GM21723 (cell line): ENCODE results near the gene GPR132.
"Not testable (repeated sequence)": the region's sequence is repeated elsewhere in the genome, so short reads cannot be mapped to it uniquely, and the experiment has no call there.

ENCODE experiments used
- ATAC-seq: cut with Tn5 transposase; IDR thresholded peaks from one replicate; pipeline ENCODE4 v1.9.1; 2021; ENCODE audit warnings: mild to moderate bottlenecking, moderate library complexity; ENCODE audit not compliant: unreplicated experiment

GPR132 gene

DNA sequence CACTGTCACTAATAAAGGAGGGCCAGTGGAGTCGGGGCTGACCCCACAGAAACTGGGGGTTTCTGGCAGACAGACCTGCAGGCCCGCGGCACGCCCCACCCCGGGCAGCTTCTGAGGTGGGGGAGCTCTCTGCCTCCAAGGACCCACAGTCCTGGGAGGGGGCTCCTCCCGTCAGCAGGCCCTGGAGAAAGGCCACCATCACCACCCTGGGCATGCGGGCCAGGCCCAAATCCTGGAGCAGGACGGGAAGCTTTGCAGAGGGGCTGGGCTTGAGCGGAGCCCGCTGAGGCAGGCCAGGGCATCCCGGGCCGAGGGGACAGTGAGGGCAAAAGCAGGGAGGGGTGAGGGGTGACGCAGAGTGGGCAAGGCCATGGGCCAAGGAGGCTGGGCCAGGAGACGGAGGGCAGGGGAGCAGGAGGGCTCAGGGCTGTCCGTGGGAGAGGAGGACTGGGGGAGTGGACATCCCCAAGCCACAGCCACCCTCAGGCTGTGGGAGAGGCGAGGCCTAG lies 11.1 kb upstream of the GPR132 start:
- no peak for ATAC-seq

DNA sequence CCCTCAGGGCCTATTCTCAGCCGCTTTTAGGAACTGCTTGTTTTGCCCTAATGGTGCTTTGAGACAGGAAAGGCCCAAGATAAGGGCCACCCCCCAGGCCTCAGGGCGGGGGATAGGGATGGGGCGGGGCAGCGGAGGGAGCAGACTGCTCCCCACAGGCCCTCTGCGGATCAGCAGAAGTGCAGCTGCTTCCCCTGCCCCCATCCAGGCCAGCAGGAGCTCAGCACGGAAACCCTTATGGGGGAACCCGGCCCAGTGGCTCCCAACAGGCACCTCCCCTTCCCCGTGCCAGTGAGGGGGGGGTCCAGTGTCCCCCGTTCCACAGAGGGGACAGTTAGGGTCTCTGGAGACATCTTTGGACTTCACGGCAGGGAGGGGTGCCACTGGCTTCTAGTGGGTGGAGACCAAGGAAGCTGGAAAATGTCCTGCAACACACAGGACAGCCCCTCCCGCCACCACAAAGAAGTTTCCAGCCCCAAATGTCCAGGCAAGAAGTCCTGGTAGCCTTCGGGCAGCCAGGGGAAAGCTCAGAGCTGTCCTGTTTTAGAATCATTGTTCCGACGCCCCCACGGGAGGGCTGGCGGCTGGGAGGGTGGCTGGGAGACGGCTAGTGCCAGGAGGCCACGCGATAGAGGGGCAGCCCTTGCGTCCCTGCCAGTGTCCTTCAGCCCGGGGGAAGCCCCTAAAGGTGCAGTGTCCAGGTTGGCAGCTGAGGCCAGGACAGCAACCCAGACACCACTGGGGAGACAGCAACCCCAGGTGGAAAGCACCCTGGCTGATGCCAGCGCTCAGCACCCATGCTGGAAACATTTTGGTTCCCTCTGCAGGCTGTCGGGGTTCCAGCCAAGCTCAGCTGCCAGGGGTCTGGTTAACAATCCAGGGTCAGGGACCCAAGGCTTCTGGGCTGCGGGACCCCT lies 10.4 kb upstream of the GPR132 start:
- peak; percentile 72 for ATAC-seq

DNA sequence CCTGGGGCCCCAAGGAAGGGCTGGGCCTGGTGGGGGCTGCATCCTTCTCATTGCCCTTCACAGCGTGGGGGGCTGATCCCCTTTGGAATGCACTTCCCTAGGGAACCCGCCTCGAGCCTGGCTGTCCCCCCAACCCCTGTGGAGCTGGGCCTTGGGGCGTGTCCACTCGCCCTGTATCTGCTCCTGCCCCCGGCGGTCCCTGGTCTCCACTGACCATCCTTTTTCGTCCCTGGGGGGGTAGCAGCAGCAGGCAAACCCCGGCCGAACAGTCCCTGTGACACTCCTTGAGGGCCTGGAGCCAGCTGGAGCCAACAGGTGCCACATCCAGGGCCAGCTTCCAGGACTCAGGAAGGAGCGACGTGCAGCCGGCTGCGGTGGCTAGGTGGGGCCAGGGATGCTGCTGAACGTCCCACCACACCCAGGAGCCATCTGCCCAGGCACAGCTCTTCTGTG lies 9.4 kb upstream of the GPR132 start:
- no peak for ATAC-seq

DNA sequence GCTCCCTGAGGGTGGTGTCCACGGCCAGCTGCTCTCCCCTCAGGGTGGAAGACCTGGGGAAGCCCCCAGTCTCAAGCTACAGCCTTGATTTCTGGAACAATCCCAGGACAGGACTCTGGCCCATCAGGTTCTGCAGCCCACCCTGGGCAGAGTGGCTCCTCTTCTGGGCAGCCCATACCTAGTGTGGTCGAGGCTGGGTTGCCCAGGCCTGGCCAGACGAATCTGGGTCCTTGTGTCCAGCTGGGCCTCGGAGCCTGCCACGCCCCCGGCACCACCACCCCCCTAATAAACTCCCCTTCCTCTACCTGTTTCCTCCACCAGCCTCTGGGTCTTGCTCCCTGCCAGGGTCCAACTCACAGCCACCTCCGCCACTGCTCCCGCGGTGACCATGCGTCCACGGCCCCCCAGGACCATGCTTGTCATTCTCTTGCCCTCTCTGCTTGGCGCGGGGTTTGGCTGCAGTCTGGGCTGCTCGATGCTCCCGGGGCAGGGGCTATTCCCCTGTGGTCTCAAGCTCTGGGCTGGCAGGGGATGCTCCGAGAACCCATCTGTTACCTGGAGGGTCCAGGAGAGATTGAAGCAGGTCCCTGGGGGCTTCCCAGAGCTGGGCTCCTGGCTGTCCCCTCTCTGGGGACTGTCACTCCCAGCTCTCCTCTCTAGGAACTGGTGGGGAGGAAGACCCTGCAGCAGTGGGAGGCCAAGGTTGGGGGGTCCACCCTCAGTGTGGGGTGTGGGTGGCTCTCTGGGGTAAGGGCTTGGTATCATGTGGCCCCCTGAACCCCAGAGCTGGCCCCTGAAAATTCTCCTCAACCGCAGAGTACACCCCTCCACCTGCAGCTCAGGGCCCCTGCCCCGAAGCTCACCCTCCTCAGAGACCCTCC lies 8.7 kb upstream of the GPR132 start:
- no peak for ATAC-seq

DNA sequence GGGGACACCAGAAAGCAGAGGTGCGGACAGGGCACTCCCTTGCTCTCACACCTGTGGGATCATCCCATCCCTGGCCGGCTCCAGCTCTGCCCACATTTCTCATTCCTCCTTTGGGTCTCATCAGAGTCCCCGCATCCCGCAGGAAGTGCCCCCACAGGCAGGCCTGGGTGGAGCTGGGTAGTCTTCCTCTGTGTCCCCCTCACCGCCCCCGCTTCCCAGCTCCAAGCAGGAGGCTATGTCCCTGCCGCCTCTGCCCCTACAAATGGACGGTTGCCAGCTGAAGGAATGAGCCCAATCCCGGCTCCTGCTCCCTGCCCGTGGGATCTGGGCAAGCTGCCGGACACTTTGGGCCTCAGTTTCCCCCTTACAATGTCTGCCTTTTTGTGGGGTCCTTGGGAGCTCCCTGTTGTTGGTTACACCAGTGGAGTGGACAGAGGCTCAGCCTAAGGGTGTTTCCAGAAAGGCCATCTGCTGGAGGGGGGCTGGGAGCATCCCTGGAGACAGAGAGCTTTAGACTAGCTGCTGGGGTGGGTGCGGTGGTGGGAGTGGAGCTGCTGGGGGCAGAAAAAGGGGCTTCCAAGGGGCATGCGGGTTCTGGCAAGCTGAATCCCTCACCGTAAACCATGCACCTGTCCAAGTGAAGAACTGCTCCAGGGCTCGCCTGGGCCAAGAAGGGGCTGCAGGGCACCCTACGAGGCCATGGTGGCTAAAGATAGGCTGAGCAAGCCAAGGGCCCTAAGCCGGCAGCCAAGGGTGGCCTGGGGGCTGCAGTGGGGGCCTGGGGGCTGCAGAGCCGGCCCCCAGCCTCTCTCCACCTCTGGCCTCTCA lies 7.9 kb upstream of the GPR132 start:
- ATAC-seq: no peak

DNA sequence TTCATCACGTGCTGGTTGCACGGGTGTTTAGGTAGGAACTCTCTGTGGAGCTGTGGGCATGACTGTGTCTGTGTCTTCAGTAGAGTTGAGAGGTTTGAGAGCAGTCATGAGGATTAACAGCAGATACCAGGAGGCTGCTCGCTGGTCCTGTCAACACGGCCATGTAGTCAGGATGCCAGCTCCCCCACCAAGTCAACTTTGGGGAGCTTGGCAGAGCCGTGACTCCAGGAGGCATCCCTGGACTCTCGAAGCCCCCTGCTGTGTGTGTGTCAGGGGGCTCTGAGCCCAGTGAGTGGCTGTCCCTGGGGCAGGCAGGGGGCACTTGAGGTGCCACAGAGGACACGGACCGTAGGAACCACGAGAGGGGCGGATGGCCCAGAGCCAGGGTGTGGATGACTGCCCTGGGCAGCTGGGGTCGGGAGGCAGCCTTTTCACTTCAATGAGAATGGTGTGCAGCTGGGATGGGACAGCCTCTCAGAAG lies 7.2 kb upstream of the GPR132 start:
- no peak for ATAC-seq

DNA sequence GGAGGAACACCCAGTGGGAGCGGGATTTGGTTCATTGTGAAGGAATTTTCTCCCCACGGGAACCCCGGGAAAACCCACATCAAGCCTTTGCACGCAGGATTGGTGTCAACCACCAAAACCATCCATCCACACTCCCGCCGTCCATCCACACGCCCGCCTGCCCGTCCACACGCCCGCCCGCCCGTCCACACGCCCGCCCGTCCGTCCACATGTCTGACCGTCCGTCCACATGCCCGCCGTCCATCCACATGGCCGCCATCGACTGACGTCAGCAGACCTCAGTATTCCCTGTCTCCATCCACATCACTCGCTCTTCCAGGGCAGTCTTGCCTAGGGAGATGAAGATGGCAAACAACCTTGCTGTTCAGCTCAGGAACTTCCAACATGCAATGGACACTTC lies 6.7 kb upstream of the GPR132 start:
- no peak for ATAC-seq

DNA sequence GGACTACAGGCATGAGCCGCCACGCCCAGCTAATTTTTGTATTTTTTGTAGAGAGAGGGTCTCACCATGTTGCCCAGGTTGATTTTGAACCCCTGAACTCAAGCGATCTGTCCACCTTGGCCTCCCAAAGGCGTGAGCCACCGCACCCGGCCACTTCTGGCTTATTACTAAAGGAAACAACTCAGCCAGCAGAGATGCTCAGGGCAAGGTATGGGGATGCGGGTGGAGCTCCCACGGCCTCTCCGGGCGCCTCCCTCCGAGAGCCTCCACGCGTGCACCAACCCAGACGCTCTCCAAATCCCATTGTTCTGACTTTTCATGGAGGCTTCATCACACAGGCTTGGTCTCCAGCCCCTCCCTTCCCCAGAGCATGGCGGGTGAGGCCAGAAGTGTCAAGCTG lies 6.1 kb upstream of the GPR132 start:
- no peak for ATAC-seq

DNA sequence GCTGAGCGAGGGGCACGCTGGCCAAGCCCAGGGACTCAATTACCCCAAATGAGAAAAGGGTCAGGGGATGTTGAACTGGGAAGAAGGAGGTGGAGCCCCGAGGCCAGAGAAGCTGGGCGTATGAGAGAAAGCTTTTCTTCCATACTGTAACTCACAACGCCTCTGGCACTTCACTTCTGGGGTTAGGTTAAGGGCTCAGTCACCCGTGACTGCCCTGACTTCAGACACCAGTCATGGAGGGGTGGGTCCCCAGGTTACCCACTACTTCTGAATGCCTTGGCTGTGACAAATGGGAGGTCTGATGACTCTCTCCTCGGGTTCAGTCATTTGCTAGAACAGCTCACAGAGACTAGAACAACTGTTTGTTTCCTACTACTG lies 5.5 kb upstream of the GPR132 start:
- ATAC-seq: no peak

DNA sequence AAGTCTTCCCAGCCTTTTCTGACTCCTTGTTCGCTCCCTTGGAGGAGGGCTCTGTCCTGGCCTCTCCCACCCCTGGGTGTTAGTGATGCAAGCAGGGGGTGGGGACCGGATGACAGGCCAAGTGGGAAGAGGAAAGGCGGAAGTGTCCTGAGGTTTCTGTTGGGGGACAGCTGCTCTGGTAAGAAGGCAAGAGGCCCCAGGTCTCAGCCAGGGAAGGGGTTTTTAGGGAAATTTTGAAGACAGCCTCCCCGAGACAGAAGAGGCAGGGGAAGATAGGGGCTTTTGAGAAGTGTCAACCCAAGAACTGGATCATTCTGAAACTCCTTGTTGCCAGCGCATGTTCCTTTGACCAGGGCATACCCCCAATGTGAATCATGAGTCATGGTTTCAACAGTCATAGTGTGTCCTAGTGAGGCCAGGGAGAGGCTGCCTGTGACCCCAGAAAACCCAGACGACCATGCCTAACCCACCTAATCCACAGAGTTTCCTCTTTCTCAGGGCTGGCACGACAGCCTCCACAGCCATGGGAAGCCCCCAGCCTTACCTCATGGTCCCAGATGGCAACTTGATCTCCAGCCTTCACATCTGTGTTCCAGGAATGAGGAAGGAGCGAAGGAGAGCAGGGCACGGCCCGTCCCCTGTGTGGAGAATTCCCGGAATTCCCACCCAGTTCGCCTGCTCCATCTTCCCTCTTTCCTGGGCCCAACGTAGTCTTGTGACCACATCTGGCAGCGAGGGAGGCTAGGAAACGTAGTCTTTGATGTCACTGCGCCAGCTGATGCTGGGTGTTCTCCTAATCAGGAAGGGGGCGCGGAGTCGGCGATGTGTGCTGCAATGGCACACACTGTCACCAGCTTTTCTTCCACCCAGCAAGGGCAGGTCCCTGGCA lies 4.9 kb upstream of the GPR132 start:
- peak; percentile 41 for ATAC-seq

DNA sequence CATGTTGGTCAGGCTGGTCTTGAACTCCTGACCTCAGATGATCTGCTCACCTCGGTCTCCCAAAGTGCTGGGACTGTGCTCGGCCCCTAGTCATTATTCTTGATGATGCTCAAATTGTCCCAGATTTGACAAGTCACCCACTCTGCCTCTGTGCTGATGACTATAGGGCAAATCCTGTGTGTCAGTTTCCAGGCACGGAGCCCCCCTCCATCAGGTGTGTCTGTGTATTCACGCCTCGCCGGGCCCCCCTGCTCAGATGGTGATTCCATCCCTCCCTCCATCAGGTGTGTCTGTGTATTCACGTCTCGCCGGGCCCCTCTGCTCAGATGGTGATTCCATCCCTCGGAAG lies 4.3 kb upstream of the GPR132 start:
- ATAC-seq: no peak

DNA sequence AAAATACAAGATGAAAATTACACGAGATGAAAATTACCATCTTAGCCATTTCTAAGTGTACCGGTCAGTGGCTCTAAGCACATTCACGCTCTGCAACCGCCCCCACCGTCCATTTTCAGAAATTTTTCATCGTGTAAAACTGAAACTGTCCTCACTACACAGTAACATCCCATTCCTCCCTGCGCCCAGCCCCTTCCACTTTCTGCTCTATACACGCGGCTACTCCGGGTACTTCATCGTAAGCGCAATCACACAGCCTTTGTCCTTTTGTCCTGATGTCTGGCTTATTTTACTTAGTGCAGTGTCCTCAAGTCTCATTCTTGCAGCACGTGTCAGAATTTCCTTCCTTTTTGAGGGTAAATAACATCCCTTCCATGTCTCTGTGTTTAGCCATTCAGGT lies 3.6 kb upstream of the GPR132 start:
- no peak for ATAC-seq

DNA sequence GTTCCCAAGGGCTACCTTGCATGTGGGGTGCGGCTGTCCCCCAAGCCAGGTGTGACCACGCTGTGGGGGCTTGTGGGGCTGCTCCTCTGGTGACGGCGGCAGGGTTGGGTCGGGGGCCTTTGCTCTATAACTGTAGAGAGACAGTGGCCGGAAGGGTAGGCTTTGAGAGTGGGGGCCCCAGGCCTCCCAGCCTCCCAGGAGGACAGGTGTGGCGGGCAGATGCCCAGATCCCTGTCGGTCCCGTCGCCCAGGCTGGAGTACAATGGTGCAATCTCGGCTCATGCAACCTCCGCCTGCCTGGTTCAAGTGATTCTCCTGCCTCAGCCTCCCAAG lies 2.7 kb upstream of the GPR132 start:
- no peak for ATAC-seq

DNA sequence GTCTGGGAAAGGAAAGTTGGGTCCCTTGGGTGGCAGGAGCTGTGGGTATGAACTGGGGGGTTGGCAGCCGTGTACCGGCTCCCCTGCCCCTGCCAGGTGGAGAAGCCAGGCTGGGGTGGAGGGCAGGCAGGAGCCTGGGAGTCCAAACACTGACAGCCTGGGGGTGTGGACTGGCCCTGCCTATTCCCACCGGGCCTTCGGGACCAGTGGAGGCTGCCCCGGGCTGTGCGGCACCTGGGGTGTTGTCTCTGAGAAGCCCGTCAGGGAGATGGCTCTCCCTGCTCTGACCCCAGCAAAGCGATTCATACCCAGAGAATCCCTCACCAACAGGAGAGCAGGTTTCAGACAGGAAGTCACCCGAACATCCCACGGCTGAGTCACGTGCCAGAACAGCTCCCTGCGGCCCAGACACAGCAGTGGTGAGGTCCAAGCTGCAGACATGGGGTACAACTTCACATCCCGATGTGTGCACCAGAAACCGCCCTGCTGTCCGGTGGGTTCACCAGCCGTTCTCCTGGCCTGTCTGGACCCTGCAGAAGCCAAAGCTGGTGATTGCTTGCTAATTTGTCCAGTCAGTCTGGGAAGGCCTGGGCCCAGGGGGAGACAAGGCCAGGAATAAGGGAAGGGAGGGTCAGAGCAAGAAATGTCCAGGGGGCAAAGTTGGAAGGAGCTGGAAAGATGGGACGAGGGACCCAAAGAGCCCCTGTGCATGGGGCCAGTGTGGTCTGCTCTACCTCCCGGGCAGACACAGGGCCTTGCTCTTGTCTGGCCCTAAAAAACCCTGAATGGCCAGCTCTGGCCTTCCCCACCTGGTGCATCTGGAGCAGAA lies 2.1 kb upstream of the GPR132 start:
- ATAC-seq: no peak

DNA sequence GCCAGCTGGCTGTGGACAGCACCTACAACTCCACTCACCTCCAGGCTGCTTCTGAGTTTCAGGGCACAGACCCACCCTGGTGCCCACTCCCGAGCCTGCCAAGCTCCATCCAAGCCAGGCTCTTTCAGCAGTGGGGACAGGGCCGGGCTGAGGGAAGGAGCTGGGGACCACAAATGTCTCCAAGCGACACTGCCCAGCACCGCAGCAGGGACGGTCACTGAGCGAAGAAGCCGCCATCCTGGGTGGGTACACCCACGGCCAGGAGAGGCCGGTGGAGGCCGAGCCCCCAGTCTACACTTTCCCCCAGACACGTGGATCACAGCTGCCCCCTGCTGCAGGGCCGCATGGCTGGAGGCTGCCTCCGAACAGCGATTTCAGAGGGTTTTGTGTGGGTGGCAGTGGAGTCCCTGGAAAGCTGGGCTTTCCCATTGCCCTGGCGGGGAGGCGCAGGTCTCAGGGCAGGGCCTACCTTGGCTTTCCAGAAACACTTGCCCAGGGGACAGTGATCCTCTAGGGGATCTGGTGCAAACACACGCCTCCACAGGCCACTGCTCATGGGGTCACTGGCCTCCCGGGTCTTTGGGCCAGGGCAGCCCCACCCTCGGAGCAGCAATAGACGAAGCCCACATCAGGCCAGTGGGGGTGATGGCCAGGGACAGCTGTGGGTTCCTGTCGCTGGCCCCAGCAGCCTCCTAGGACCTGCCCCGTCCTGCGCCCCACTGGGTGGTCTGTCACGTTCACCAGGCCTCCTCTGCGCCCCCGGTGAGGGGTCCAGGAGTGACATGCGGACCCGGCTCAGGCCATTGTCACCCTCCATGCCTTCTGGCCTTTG lies 1.2 kb upstream of the GPR132 start:
- no peak for ATAC-seq

DNA sequence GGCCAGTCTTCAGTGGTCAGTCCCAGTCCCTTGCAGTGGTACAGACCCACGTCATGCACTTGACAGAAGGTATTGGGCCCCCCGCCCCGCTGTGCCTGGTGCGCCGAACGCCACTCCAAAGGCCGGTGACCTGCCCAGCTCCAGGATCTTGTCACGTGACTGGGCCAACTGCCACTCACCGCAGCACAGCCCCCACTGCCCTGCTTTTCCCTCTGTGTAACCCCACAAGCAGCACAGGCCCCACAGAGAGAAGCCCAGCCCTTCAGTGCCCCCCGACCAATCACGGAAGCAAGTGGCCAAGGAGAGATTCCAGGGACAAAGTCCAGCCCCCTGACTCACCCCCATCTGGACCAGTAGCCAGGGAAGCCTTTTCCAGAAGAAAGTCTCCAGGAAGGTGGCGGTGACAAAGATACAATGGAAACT lies 498 bp downstream of the GPR132 start:
- ATAC-seq: no peak

DNA sequence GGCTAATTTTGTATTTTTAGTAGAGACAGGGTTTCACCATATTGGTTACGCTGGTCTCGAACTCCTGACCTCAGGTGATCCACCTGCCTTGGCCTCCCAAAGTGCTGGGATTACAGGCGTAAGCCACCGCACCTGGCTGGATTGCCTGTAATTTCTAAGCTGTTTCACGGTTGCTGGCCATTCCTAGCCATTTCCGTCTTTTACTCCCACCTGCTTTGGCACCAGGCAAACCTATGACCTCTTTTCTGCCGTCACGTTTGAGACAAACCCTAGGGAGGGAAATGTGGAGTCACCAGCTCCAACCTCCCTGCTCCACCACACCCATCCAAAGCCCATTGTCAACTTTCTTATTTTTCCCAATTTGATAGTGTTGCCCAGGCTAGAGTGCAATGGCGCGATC lies 1.2 kb downstream of the GPR132 start:
- ATAC-seq: no peak

DNA sequence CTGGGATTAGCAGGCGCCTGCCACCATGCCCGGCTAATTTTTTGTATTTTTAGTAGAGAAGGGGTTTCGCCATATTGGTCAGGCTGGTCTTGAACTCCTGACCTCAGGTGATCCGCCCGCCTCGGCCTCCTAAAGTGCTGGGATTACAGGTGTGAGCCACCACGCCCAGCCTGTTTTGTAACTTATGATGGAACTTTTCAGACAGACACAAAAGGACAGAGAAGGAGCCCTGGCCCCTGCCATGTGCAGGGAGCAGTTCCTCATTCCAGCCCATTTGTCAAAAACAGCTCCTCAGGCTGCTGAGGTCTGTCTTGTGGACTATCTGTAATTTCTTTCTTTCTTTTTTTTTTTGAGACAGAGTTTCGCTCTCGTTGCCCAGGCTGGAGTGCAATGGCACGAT lies 1.7 kb downstream of the GPR132 start:
- not testable (repeated sequence) for ATAC-seq
